Measurements from ENCODE around the gene ZFAND5. TPM values are rescaled to one million over a fixed set of nuclear protein-coding genes. Genes with fewer than 3 reads are reported as not detected.

The ZFAND5 gene
- total RNA-seq, 1 donor from 2014 or later = 333 TPM

DNA sequence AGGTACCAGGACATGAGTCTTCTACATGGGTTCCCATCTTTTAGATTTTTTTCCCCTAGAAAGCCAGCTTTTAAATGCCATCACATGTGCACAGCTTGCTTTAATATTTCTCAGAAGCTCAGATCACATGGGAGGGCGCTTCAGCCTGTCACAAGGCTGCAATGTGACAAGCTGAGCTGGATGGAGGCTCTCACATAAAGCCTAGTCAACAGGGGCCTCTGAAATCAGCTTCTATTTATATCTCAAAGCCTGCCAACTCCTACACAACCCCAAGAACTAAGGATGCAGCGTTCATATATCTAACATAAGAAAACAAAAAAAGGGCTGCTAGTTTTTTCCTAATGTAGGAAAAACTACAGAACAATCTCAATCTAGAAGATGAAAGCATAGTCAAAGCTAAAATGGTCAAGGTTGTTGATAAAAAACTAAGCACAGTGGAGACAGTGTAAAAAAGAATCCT lies 2.3 kb downstream of the ZFAND5 start:
- peak; percentile 83 for DNase-seq

- DNase-seq = no peak
These were observed 2.9 kb downstream of the ZFAND5 start for GRCh38 chr9:72362118-72362531.

- no peak for DNase-seq
These were observed 3.8 kb downstream of the ZFAND5 start for GRCh38 chr9:72361217-72361616.

GRCh38 chr9:72360324-72360723 lies 4.7 kb downstream of the ZFAND5 start:
- DNase-seq = no peak

DNA sequence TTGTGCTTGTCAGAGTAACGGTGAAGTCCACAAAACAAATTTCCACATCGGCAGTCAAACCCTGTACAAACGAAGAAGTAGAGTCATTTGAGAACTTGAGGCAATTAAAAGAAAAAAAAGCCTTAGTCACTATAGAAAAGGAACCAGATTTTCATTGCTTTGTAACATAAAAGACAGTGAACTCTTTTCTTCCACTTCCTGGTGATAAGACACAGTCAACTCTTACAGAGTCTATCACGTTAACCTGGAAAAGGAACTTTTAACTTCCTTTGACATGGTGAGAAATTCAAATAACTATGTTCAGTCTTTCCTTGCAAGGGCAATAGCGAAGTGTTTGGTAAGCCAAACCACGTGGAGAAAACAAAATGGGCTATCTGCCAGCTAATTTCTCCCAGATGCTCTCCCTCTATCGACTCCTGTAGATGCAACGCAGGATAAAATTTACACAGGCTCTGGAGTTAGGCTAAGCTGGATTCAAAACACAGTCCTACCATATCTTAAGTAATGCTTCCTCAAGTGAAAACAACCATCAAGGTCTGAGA lies 8.9 kb downstream of the ZFAND5 start:
- DNase-seq = no peak

GRCh38 chr9:72355153-72355552 lies 9.9 kb downstream of the ZFAND5 start:
- DNase-seq = no peak

- no peak for DNase-seq
These were observed 10.3 kb downstream of the ZFAND5 start for GRCh38 chr9:72354704-72355103.

DNA sequence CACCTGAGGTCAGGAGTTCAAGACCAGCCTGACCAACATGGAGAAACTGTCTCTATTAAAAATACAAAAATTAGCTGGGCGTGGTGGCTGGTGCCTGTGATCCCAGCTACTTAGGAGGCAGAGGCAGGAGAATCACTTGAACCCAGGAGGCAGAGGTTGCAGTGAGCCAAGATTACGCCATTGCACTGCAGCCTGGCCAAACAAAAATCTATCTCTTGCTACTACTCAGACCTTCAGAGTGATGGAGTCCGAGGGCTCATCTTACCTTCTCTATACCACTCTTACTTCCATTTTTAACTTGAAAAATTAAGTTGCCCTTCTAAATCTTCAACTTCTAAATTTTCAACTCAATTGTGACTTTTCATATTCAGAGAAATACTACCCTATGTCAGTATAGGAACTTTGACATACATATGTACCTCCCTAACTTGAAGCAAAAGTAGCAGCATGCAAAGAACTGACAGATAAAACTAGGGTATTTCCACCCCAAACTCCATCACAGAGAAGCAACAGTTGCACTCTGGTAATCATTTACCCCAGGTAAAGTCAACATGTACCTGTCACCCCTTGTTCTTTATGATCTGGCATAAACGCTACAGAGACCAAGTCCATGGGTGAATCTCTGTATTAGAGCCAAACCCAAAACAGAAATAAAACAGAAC lies 11.4 kb downstream of the ZFAND5 start:
- no peak for DNase-seq

GRCh38 chr9:72352911-72353388 lies 12.1 kb downstream of the ZFAND5 start:
- no peak for DNase-seq

- DNase-seq = no peak
These were observed 13.2 kb downstream of the ZFAND5 start for GRCh38 chr9:72351538-72352453.

DNA sequence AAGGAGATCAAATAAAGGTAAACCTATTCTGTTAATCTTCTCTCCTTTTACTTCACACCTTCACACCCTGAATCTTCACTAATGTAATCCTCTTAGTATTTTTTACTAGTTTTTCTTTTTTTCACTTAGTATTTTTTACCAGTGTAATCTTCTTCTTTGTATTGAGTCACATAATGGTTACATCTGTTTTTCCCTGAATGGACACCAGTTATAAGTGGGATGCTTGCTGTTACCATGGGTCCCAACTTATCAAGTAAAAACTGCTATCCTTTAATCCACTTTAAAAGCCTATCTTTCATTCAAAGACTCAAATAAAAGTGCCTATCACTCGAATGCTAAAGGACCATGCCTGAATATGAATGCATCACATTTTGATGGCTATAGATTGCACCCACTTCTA lies 15.1 kb downstream of the ZFAND5 start:
- no peak for DNase-seq

GRCh38 chr9:72349240-72349639 lies 15.8 kb downstream of the ZFAND5 start:
- DNase-seq = no peak

DNA sequence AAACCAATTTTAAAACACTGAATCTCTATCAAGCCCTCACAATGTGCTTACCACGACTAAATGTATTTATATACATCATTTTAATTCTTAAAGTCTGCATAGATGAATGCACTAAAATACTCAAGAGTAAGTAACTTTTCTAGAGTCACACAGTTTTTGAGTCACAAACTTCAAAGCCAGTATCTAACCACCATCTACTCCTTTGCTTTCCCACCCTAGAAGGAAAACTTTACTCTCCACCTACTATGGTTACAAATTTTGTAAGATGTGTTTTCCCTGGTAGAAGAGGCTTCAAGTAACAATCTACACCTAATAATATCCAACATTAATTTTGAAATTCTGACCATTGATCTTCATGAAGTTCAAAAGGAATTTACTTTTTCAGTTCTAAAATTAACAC lies 18.7 kb downstream of the ZFAND5 start:
- no peak for DNase-seq

GRCh38 chr9:72338631-72339030 lies 26.4 kb downstream of the ZFAND5 start:
- no peak for DNase-seq

- no peak for DNase-seq
These were observed 27.7 kb downstream of the ZFAND5 start for GRCh38 chr9:72337286-72337685.

GRCh38 chr9:72334658-72335337 lies 30.2 kb downstream of the ZFAND5 start:
- no peak for DNase-seq

- DNase-seq = no peak
These were observed 31.3 kb downstream of the ZFAND5 start for GRCh38 chr9:72333709-72334108.

- DNase-seq = no peak
These were observed 31.8 kb downstream of the ZFAND5 start for GRCh38 chr9:72333197-72333596.

DNA sequence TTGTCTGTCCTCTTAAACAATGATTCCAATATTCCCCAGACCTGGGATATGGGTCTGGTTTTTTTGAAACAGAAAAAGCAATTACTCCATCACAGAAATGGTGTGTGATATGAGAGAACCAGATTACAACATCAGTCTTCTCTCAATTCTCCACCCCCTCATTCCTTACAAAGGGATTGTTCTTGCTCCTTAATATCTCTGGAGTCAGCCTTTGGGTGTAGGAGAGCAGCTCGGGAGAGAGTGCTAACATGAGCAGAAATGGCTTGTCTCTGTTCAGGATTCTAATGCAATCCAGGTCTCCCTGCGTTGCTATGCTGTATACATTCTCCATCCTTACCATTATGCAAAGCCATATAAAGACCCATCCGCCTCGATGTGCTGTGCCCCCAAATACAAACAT lies 32.7 kb downstream of the ZFAND5 start:
- no peak for DNase-seq

DNA sequence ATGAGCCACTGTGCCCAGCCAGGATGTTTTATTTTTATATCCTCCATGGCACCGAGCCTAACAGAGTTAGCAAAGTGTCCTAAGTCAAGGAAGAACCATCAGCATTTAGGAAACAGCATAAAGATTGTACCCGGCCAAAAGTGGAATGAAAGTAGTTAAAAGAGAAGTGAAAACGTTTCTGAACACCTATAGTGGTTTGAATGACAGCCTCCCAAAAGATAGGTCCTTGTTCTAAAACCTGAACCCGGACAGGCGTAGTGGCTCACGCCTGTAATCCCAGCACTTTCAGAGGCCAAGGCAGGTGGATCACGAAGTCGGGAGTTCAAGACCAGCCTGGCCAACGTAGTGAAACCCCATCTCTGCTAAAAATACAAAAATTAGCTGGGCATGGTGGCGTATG lies 37.4 kb downstream of the ZFAND5 start:
- no peak for DNase-seq

DNA sequence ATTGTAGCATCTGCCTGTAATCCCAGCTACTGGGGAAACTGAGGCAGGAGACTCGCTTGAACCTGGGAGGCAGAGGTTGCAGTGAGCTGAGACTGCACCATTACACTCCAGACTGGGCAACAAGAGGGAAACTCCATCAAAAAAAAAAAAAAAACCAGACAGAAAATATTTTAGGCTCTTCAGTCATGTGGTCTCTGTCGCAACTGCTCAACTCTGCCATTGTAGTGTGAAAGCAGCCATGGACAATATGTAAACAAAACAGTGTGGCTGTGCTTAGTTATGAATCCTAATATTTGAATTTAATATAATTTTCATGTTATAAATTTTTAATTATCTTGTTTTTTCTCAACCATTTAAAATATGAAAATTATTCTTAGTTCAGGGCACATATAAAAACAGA lies 38.4 kb downstream of the ZFAND5 start:
- no peak for DNase-seq

GRCh38 chr9:72324974-72325373 lies 40.0 kb downstream of the ZFAND5 start:
- DNase-seq = no peak

GRCh38 chr9:72322678-72323077 lies 42.3 kb downstream of the ZFAND5 start:
- no peak for DNase-seq

Data from occipital lobe (tissue), 2 donors.